GM21576 (cell line): ENCODE data around the gene LILRA2.
A peak's percentile ranks its signal among the peaks of the same experiment; 100 is the strongest.
"Not testable (repeated sequence)": the region's sequence is repeated elsewhere in the genome, so short reads cannot be mapped to it uniquely, and the experiment has no call there.

Experiments used
- ATAC-seq: cut with Tn5 transposase; IDR thresholded peaks from one replicate; pipeline ENCODE4 v1.9.1; 2021; ENCODE audit warnings: mild to moderate bottlenecking, moderate library complexity; ENCODE audit not compliant: unreplicated experiment

LILRA2 gene

GRCh38 chr19:54570316-54570715 is 3.3 kb upstream of the LILRA2 start:
- ATAC-seq, result no peak

- ATAC-seq, result not testable (repeated sequence)
Observed at GRCh38 chr19:54571715-54572615, 1.6 kb upstream of the LILRA2 start.

- ATAC-seq, result no peak
Observed at GRCh38 chr19:54572696-54573311, 786 bp upstream of the LILRA2 start.

GRCh38 chr19:54574051-54574450 is 461 bp downstream of the LILRA2 start:
- ATAC-seq, result no peak

- ATAC-seq, result no peak
Observed at GRCh38 chr19:54574527-54575056, 1.0 kb downstream of the LILRA2 start.

GRCh38 chr19:54575205-54575604 is 1.6 kb downstream of the LILRA2 start:
- ATAC-seq, result not testable (repeated sequence)

GRCh38 chr19:54576411-54576976 is 2.9 kb downstream of the LILRA2 start:
- no peak for ATAC-seq

GRCh38 chr19:54577334-54577733 is 3.7 kb downstream of the LILRA2 start:
- no peak for ATAC-seq

- ATAC-seq, result not testable (repeated sequence)
Observed at GRCh38 chr19:54578268-54578667, 4.7 kb downstream of the LILRA2 start.

GRCh38 chr19:54586397-54586796 is 12.8 kb downstream of the LILRA2 start:
- ATAC-seq, result no peak

- ATAC-seq, result no peak
Observed at GRCh38 chr19:54587026-54587425, 13.4 kb downstream of the LILRA2 start.

- not testable (repeated sequence) for ATAC-seq
Observed at GRCh38 chr19:54593445-54593844, 19.9 kb downstream of the LILRA2 start, which contains the start of gene LILRA1. Gene LILRA1 (plus strand): TSS chr19:54593632. CDS start chr19:54594245, 613 bp downstream.

GRCh38 chr19:54593931-54594626 is 20.5 kb downstream of the LILRA2 start:
- not testable (repeated sequence) for ATAC-seq

- ATAC-seq, result no peak
Observed at GRCh38 chr19:54594737-54595136, 21.1 kb downstream of the LILRA2 start.

GRCh38 chr19:54595680-54596436 is 22.3 kb downstream of the LILRA2 start:
- ATAC-seq, result not testable (repeated sequence)

GRCh38 chr19:54600212-54600611 is 26.6 kb downstream of the LILRA2 start:
- no peak for ATAC-seq

- no peak for ATAC-seq
Observed at GRCh38 chr19:54606230-54606629, 32.6 kb downstream of the LILRA2 start.

- ATAC-seq, result peak; percentile 52
Observed at GRCh38 chr19:54606891-54607784, 33.5 kb downstream of the LILRA2 start.

GRCh38 chr19:54607785-54608150 is 34.2 kb downstream of the LILRA2 start:
- ATAC-seq, result no peak
